Measurements from ENCODE around the gene SYNPO2L.
A peak's percentile ranks its signal among the peaks of the same experiment; 100 is the strongest.
"Not testable (repeated sequence)": the region's sequence is repeated elsewhere in the genome, so short reads cannot be mapped to it uniquely, and the experiment has no call there.

The SYNPO2L gene, protein sequence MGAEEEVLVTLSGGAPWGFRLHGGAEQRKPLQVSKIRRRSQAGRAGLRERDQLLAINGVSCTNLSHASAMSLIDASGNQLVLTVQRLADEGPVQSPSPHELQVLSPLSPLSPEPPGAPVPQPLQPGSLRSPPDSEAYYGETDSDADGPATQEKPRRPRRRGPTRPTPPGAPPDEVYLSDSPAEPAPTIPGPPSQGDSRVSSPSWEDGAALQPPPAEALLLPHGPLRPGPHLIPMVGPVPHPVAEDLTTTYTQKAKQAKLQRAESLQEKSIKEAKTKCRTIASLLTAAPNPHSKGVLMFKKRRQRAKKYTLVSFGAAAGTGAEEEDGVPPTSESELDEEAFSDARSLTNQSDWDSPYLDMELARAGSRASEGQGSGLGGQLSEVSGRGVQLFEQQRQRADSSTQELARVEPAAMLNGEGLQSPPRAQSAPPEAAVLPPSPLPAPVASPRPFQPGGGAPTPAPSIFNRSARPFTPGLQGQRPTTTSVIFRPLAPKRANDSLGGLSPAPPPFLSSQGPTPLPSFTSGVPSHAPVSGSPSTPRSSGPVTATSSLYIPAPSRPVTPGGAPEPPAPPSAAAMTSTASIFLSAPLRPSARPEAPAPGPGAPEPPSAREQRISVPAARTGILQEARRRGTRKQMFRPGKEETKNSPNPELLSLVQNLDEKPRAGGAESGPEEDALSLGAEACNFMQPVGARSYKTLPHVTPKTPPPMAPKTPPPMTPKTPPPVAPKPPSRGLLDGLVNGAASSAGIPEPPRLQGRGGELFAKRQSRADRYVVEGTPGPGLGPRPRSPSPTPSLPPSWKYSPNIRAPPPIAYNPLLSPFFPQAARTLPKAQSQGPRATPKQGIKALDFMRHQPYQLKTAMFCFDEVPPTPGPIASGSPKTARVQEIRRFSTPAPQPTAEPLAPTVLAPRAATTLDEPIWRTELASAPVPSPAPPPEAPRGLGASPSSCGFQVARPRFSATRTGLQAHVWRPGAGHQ

DNA sequence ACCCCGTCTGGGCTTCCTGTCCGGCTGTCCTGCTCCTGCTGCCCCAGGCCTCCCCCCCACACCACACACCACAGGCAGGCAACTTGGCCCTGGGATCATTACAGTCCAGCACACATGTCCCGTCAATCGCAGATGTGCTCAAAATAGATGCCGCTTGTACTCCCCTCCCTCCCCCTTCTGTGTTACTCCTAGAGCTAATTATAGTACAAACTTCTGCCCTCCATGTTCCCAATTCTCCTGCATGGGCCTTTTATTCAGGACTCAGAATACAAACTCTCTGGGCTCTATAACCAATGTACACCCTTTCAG is at the start of gene SYNPO2L:
SYNPO2L (minus strand) TSS at position 40 of the 309 bp plus-strand sequence. CDS start 107 bp downstream, outside the sequence.
- DNase-seq: no peak

DNA sequence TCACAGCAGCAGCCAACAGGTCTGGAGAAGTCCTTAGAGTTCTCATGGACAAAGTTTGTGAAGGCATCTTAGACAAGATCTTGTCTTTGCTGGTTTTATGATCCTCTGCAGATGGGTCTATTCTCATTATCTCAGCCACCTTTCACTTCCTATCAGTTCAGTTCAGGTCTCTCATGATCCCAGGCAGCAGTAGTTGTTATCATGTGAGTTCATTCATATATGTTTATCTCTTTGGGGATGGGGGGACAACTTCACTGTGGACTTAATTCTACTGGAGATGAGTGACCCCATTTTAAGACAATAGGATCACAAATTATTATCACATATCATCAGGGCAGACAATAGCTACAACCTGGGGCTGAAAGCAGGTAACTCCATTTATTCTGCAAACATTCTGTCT is 48.1 kb upstream of the SYNPO2L start:
- DNase-seq: not testable (repeated sequence)

DNA sequence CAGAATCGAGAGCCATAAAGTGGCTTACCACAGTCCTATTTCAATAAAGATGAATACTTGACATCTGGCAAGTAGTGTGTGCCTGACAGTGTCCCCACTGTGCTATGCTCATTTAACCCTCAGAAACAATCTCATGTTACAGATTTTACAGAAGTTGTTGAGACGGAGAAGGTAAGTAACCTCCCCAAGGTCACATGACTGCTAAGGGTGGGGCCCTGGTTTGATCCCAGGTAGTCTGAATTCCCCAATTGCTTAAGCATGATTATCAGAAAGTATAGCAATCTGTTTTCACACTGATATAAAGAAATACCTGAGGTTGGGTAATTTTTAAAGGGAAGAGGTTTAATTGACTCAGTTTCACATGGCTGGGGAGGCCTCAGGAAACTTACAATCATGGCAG is 43.0 kb upstream of the SYNPO2L start:
- not testable (repeated sequence) for DNase-seq

DNA sequence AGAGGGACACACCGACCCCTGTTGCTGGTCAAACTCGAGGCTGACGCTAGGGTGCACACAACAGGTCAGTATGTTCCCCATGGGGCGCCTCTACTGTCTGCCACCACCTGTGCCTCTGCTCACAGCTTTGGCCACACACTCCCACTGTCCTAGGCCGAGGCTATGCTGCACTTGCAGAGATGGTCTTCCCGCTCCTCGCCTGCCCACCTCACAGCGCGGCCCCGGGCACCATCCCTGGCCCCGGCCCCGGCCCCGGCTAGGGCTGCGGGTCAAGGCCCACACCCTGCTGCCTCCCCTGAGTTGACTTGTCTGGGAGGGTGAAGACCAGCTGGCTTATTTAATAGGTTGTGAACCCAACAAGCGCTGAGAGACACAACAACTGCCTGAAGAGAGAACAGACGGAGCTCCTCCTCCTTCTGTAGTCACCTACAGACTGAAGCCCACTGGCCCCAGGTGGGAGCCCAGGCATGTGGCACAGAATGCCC is 41.9 kb upstream of the SYNPO2L start, which contains the start of gene AGAP5:
AGAP5 (minus strand) TSS at position 435 of the 485 bp plus-strand sequence; CDS start at position 81, 354 bp downstream.
- not testable (repeated sequence) for DNase-seq

DNA sequence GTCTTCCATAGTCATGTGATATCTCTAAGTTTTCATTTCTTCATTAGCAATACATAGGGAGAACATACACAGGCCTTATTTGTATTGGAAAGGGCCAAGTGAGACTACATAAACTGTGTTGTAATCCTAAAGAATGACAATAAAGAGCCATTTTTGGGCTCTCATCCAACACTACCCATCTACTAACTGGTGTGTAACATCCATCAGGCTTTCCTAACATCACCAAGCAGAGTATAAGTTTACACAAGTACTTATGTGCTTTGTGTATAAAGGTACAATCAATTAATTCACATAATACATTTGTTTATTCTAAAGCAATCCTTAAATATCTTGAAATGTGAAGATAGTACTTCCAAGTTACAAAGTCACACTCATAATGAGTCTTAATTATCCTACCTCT is 39.5 kb upstream of the SYNPO2L start:
- not testable (repeated sequence) for DNase-seq

DNA sequence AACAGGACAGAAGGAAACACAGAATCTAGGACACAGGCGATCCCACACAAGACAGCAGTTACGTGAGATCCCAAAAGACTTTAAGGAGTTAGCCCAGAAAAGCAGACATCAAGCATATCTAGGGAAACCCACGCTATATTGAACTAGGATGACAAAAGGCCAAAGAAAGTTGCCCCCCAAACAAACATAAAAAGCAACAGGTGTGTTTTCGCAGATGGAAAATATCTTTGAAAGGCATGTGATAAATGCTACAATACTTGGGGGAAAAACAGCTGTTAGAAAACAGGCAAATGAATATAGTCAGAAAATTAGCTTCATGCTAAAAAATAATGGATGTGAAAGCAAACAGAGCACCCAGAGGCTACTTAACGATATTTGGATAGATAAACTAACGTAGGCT is 34.9 kb upstream of the SYNPO2L start:
- not testable (repeated sequence) for DNase-seq

DNA sequence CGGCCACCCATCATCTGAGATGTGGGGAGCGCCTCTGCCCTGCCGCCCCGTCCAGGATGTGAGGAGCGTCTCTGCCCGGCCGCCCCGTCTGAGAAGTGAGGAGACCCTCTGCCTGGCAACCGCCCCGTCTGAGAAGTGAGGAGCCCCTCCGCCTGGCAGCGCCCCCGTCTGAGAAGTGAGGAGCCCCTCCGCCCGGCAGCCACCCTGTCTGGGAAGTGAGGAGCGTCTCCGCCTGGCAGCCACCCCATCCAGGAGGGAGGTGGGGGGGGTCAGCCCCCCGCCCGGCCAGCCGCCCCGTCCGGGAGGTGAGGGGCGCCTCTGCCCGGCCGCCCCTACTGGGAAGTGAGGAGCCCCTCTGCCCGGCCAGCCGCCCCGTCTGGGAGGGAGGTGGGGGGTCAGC is 33.8 kb upstream of the SYNPO2L start:
- DNase-seq: not testable (repeated sequence)

DNA sequence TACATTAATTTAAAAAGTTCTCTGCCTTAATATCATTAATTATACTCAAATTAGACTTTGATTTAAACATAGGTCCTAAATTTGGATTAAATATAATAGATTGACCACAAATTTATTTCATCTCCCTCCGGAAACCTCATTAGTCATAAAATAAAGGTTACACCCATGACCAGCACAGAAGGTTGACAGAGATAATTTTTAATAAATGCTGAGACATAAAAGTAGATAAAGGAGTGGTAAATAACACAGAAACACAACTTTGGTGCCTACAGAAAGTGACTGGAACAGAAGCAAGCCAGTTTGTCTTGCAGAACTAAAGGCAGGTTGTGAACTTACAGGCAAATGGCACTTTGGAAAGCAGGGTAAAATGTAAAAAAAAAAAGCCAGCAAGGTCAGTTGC is 31.8 kb upstream of the SYNPO2L start:
- not testable (repeated sequence) for DNase-seq

DNA sequence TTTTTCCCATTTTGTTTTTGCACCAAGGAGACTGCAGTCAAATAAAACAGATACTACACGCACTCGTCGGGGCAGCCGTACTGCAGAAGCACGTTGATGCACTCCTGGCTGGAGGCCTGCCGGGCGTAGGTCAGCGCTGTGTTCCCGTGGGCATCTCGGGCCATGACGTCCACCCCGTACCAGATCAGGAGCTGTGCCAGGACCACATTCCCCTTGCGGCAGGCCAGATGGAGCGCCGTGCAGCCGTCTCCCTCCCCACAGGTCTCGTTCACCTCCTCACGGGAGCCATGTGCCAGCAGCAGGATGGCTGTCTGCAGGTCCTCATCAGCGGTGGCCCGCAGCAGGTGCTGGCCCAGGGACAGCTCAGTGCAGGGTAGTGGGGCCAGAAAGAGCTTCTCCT is 18.7 kb upstream of the SYNPO2L start:
- DNase-seq: not testable (repeated sequence)

DNA sequence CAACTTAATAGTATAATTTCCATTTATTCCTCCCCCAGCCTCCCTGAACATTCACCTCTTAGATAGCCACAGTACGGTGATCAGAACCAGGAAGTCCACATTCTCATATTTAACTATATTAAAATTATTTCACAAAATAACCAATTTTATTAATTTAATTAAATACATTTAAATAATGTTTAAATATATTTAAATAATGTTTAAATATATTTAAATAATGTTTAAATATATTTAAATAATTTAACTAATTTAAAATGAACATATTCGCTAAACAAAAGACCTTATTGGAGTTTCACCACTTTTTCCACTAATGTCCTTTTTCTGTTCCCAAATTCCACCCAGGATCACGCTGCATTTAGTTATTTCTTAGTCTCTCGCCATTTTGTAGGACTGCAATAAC is 12.5 kb upstream of the SYNPO2L start:
- DNase-seq: not testable (repeated sequence)

DNA sequence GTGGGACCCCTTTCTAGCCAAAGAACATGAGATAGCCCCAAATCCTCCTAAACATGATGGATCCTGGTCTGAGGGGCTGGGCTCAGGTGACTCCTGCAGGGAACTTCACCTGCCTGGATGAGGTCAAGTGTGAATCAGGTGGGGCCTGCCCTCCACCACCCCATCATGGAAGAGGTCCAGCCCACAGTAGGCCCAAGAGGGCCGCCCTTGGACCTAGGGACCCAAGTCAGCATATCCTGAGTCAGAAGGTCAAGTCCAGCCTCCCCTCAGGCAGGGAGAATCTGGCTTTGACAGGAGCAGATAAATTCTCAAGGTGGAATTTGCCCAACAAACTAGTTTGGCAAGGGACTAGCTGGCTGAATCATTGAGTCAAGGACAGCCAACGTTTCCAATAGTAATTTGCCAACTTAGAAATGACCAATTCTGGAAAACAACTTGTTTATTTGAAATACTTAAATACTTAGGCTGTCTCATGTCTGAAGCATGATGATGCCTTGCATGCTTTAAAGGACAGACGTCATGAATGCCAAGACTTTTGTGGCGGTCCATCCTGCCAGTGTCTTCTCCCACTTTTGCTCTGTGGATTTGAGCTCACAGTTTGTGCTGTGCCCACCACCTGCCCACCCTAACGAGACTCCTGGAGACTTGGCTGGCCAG is 10.5 kb upstream of the SYNPO2L start:
- DNase-seq: not testable (repeated sequence)

DNA sequence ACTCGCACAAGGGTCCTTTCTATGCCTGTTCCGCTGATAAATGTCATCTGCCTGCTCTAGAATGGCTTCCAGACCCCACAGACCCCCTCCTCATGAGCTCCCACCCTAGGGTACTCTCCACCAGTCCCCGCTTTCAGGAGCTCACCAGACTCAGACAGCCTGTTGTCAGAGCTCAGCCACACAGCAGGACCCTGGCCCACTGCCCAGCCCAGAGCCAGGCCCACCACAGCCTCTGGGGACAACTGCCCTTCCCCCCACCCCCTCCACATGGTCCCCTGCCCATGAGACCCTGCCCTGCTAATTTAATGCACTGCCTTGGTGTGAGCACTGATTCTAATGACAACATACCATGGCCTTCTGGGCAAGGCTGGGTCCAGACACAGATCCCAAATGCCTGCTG is 9.8 kb upstream of the SYNPO2L start:
- not testable (repeated sequence) for DNase-seq

DNA sequence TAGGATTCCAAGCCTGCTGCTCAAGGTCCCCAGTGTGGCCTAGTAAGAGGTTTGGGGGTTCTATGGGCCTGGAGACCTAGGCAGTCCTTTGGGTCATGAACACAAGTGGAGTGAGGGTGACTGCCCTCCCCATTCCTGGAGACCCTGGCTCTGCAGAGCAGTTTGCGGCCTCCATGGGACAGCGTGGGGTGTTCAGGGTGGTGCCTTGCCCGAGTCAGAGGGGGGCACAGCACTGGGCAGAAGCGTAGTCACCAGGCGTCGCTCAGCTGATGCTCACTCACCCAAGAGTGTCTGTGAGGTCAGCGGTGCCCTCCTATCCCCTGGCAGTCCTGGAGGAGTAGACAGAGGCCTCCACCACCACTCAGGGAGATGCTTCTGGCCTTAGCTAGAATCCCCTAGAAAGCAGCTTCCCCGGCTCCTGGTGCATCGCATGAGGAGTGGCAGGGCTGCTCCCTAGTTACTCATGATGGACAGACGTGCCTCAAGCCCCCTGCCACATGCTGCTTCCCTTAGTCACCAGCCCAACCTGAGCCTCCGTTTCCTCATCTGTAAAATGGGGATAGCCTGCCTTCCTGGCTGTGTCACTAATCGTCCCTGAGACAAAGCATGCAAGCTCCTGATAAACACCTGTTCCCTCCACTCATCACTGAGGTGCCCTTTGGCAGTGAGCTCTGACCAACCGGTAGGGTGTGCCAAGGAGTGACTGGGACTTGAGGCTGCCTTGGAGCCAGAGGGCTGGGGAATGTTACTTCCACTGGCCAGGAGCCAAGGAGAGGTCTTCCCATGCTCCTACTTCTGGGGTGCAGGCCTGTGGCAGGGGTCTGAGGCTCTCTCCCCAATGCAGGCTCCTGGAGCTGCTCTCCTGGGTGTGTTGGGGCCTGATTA is 8.6 kb upstream of the SYNPO2L start:
- not testable (repeated sequence) for DNase-seq

DNA sequence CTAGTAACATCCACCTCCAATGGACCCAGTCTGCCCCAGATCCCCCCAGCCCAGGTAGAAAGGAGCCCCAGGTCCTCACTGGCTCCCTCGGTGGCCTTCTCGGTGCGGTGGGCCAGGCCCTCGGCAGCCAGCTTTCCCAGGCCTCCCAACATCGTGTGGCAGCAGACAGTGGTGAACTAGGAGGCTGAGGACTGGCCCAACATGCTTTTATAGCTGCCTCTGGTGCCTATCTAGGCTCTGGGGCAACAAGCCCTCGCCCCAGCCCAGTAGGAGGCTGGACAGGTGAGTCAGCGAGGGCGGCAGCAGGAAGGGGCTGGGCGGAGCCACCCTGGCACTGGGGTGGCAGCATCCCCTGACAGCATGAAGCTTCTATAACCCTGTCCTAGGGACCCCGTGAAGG is 7.8 kb upstream of the SYNPO2L start:
- not testable (repeated sequence) for DNase-seq

DNA sequence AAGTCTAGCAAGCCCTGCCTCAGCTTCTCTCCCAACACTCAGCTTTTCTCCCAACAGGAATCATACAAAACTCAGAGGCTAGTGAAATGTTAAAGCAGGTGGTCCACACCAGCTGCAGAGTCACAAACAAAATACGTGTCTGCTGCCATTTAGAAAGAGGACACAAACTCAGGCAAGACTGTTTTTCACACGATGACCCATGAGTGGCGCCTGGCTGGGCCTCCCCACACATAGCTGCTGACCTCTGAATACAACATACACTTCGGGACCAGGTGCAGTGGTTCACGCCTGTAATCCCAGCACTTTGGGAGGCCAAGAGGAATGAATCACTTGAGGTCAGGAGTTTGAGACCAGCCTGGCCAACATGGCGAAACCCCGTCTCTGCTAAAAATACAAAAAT is 6.9 kb upstream of the SYNPO2L start:
- not testable (repeated sequence) for DNase-seq

DNA sequence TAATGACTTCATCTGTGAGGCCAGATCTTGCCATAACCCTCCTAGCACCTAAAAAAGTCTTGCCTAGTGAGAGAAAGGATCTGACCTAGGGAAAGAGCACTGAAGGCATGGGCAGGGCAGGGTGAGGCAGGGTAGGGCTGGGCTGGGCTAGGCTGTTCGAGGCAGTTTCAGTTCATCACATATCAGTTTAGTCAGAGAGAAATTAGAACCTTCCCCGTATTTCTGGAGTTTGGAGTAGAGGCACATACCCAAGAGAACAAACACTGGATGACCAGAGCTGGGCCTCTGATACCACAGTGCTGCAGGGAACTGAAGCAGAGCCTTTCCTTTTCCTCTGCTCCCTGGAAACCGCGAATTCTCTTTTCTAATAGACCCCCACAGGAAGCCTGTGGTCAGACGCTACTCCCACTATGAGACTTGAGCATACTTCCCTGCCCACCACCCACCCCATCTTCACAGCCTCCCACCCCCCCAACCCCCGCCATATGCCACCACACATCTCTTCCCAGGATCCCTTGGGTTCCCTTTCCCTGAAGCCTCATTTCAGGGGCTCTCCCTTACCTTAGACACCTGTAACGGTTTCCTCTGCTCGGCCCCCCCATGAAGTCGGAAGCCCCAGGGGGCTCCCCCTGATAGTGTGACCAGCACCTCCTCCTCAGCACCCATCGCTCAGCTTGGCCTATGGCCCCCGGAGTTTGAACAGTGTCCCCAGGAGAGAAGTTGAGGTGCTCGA is 406 bp downstream of the SYNPO2L start:
- DNase-seq: no peak

DNA sequence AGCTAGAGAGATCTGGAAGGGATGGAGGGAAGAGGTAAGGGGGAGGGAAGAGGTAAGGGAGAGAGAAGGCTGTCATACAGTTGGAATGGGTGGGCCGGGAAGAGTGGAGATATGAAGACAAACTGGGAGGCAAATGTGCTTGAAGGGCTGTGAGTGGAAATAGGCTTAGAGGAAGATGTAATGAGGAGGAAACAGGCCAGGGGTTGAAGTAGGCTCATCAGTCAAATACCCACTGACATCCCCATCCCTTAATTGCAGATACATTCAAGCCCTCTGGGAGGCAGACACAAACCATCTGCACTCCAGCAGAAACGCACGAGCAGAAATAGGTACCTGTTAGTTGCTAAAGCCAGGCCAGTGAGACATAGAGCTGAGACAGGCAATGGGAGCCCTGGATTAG is 2.1 kb downstream of the SYNPO2L start:
- DNase-seq: peak; percentile 68

DNA sequence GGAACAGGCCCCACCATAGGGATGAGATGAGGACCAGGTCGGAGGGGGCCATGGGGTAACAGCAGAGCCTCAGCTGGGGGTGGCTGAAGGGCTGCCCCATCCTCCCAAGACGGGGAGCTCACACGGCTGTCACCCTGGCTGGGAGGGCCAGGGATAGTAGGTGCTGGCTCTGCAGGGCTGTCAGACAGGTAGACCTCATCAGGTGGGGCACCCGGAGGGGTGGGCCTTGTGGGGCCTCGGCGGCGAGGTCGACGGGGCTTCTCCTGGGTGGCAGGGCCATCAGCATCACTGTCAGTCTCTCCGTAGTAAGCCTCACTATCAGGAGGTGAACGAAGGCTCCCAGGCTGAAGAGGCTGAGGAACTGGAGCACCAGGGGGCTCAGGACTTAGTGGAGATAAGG is 2.6 kb downstream of the SYNPO2L start:
- no peak for DNase-seq

DNA sequence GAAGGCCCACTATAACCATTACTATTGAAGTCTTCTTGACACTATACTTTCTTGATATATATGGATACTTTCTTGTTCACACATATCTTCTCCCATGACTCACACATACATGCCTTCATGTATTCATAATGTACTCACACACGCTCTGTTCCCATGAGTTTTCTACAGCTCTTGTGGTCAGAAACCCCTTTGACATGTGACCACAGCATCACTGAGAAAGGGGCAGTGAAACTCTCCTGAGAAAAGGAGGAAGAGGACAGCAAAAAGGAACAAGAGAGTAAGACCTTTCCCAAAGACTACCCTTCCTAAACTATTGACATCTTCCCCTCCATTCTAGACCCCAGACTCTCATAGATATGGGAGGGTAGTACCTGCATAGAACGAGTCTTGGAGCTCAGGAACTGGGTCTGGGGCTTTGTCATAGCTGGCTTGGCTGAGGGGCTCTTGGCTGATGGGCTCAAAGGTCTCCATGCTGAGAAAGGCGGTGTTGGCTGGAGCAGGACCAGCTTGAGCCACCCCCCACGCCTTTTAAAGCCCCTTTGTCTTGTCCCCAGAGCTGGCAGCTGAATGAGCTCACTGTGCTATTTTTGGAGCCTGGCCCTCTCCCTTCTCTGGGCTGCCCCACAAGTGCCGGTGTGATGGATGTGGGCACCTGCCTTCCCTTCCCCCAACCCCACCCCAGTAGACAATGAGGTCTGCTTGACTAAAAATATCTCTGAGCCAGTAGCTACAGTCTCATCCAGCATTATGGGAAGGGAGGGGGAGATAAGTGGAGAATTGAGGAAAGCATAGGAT is 5.1 kb downstream of the SYNPO2L start:
- DNase-seq: peak; percentile 39

DNA sequence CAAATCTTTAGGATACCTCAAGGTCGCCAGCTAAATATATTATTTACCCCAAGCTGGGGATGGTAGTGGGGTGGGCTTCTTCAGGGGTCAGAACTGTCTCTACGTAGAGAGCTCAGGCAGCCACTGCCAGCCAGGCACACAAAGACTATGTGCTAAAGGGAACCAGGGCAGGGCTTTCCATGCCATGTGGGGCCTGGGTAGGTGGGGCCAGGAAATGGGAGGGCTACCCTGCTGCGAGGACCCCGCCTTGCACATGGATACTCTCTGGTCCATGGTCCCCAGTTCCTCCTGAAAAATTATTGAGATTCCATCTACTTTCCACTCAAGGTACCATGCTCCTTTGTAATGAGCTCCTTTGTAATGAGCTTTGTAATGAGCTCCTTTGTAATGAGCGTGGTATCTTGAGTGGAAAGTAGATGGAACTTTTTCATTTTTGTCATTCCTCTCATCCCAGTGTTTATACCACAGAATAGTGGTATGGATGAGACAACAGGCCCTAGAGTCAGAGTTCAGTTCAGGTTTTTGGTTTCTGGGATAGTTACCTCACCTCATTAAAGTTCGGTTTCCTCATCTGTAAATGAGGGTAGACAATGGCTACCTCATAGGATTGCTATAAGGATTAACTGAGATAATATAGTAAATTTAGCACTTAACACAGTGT is 5.8 kb downstream of the SYNPO2L start:
- no peak for DNase-seq
